Esophagus squamous epithelium (tissue), 4 donors: ENCODE data around the gene TEP1.

Experiments
- POLR2A ChIP-seq, 4 donors: fragments of 450-650 bp; IDR thresholded peaks; one replicate each; pipeline ENCODE4 v1.6.1; 2017; ENCODE audit warnings: antibody characterized with exemption in 4 of 4, mild to moderate bottlenecking in 4 of 4, moderate library complexity in 3 of 4
- TF ChIP-seq, protein P1 (sequence below), 6 experiments: fragments of 450-650 bp in 4 of 6; fragments of 200-600 bp in 2 of 6; sonication (generic) in 2 of 6; IDR thresholded peaks; one replicate each; pipeline ENCODE4 v1.5.1; 2016 to 2019; ENCODE audit warnings: antibody characterized with exemption in 6 of 6, mild to moderate bottlenecking in 4 of 6, moderate library complexity in 4 of 6

DNA sequence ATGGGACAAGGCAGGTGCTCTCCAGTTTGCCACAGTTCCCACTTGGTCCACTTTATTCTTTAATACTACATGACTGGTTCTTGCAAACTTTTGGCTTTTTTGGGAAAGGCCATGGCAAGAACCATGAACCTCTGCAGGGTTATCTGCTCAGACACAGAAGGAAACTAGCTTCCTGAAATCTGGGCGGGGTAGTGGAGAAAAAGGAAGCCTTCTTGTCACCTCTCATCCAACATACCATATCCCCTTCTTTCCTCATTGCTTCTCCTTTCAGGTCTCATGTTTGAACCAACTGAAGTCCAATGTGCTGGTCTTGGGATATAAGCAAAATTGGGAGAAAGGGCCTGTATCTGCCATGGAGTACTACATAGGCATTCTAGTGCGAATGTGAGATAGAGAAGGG, 28.2 kb upstream of the TEP1 start:
- TF ChIP-seq, protein P1, sequence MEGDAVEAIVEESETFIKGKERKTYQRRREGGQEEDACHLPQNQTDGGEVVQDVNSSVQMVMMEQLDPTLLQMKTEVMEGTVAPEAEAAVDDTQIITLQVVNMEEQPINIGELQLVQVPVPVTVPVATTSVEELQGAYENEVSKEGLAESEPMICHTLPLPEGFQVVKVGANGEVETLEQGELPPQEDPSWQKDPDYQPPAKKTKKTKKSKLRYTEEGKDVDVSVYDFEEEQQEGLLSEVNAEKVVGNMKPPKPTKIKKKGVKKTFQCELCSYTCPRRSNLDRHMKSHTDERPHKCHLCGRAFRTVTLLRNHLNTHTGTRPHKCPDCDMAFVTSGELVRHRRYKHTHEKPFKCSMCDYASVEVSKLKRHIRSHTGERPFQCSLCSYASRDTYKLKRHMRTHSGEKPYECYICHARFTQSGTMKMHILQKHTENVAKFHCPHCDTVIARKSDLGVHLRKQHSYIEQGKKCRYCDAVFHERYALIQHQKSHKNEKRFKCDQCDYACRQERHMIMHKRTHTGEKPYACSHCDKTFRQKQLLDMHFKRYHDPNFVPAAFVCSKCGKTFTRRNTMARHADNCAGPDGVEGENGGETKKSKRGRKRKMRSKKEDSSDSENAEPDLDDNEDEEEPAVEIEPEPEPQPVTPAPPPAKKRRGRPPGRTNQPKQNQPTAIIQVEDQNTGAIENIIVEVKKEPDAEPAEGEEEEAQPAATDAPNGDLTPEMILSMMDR (IDR thresholded peaks at IDR 0.05), result no peak
- TF ChIP-seq POLR2A (IDR thresholded peaks at IDR 0.05), result no peak
